IPS-20b (cell line): Measurements from ENCODE around the gene LSM2.
A peak's percentile ranks its signal among the peaks of the same experiment; 100 is the strongest.
"Not testable (repeated sequence)": the region's sequence is repeated elsewhere in the genome, so short reads cannot be mapped to it uniquely, and the experiment has no call there.

Experiments
- H3K27ac ChIP-seq: one replicate; pipeline ENCODE4 v1.5.1; 2013; ENCODE audit warnings: low read length
- H3K27me3 ChIP-seq: 2 replicates; pipeline ENCODE4 v1.6.1; 2013; ENCODE audit warnings: mild to moderate bottlenecking, low read length, inconsistent platforms; ENCODE audit not compliant: insufficient read depth
- H3K36me3 ChIP-seq: 2 replicates; pipeline ENCODE4 v1.6.1; 2013; ENCODE audit warnings: low read depth, mild to moderate bottlenecking, inconsistent platforms, low read length, moderate library complexity; ENCODE audit not compliant: insufficient read depth
- H3K4me1 ChIP-seq: 2 replicates; pipeline ENCODE4 v1.6.1; 2013; ENCODE audit warnings: mild to moderate bottlenecking, control low read depth, inconsistent platforms, low read length, moderate library complexity; ENCODE audit not compliant: insufficient read depth
- H3K4me3 ChIP-seq: 2 replicates; pipeline ENCODE4 v1.5.1; 2013; ENCODE audit warnings: mild to moderate bottlenecking, low read length, inconsistent platforms
- H3K9ac ChIP-seq: 2 replicates; pipeline ENCODE4 v1.6.1; 2013; ENCODE audit warnings: low read depth, mild to moderate bottlenecking, inconsistent platforms, low read length, moderate library complexity
- H3K9me3 ChIP-seq: 2 replicates; pipeline ENCODE4 v1.6.1; 2013; ENCODE audit warnings: mild to moderate bottlenecking, low read depth, low read length, inconsistent platforms; ENCODE audit not compliant: insufficient read depth

LSM2 gene

DNA sequence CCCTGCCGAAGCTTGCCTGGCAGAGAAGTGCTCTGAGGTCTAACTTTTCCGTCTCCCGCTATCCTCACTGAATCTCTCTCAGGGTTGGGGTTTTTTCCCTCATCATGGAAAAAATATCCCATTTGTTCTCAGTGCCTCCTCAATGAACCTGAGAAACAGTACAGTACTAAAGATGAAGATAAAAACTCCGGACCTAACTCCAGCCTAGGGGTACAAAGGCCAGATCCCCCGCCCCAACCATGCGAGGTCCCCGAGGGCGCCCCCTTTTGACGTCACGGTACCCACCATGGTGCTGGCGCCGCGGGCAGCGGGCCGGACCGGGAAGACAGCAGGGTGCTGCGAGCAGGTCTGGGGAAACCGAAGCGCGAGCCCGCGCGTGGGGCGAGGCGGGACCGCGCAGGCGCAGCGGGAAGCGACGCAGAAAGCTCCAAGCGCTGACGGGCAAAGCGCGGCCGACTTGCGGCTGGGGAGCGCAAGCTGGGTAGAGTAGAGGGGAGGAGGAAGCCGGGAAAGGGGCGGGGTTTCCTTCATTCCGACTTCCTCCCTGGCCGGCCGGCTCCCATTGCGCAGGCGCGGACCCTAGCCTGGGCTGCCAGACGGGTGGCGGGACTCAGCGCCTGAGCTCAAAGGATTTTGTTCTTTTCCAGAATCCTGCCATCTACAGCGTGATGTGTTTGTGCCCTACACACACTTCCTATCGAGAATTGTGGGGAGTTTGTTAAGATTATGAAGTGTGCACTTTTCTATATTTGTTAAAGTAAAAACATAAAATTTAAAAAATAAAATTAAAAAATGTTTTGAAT lies at the start of gene LSM2:
Gene LSM2, minus strand, starts transcription at position 497 of the 803 bp plus-strand sequence. Its CDS starts 209 bp downstream, at position 288.
- peak within 1 kb of the TSS; percentile 98 for H3K9ac ChIP-seq
- H3K27me3 ChIP-seq, result no peaks in the 10 kb centered on the region
- H3K4me3 ChIP-seq, result peak within 1 kb of the TSS; percentile 96
- H3K36me3 ChIP-seq, result peaks cover 15% of the 10 kb centered on the region; the same call in 1 of the 2 replicates
- H3K27ac ChIP-seq, result peak within 1 kb of the TSS; percentile 85
- no peaks in the 10 kb centered on the region for H3K9me3 ChIP-seq
- H3K4me1 ChIP-seq, result peaks cover 5% of the 10 kb centered on the region

DNA sequence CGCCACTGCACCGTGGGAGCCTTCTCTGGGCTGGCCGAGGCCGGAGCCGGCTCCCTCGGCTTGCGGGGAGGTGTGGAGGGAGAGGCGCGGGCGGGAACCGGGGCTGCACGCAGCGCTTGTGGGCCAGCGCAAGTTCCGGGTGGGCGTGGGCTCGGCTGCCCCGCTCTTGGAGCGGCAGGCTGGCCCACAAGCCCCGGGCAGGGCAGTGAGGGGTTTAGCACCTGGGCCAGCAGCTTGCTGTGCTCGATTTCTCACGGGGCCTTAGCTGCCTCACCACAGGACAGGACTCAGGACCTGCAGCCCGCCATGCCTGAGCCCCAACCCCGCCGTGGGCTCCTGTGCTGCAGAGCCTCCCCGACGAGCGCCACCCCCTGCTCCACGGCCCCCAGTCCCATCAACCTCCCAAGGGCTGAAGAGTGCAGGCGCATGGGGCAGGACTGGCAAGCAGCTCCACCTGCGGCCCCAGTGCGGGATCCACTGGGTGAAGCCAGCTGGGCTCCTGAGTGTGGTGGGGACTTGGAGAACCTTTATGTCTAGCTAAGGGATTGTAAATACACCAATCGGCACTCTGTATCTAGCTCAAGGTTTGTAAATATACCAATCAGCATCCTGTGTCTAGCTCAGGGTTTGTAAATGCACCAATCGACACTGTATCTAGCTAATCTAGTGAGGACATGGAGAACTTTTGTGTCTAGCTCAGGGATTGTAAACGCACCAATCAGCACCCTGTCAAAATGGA lies 45.4 kb upstream of the LSM2 start:
- H3K27me3 ChIP-seq, H3K9ac ChIP-seq: not testable (repeated sequence)

DNA sequence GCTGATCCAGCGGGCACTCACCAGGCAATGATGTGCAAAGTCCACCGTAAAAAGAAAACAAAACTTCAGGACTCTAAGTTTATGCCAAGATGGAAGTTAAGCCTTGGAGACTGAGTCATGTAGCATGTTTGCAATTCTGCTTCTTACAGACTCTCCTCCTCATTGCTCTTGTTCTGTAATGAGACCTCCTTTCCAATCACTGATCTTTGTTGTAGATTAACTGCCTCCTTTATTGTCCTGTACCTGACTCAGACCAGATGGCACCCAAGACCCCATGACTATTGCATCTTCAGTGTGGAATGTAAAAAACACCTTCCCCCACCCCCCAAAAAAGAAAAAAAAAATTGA lies 44.7 kb upstream of the LSM2 start:
- Histone ChIP-seq H3K36me3 (no peaks in the 10 kb centered on the region), H3K9me3 (peaks cover 3% of the 10 kb centered on the region; the same call in 1 of the 2 replicates), H3K9ac (no peak overlapping the region), H3K4me3 (no peak overlapping the region), H3K27me3 (no peaks in the 10 kb centered on the region), H3K4me1 (no peaks in the 10 kb centered on the region), H3K27ac (no peak overlapping the region)

More for the DNA sequence above, 45.4 kb upstream of the LSM2 start:
- H3K9me3 ChIP-seq, H3K4me1 ChIP-seq, H3K4me3 ChIP-seq, H3K27ac ChIP-seq, H3K36me3 ChIP-seq: not testable (repeated sequence)

DNA sequence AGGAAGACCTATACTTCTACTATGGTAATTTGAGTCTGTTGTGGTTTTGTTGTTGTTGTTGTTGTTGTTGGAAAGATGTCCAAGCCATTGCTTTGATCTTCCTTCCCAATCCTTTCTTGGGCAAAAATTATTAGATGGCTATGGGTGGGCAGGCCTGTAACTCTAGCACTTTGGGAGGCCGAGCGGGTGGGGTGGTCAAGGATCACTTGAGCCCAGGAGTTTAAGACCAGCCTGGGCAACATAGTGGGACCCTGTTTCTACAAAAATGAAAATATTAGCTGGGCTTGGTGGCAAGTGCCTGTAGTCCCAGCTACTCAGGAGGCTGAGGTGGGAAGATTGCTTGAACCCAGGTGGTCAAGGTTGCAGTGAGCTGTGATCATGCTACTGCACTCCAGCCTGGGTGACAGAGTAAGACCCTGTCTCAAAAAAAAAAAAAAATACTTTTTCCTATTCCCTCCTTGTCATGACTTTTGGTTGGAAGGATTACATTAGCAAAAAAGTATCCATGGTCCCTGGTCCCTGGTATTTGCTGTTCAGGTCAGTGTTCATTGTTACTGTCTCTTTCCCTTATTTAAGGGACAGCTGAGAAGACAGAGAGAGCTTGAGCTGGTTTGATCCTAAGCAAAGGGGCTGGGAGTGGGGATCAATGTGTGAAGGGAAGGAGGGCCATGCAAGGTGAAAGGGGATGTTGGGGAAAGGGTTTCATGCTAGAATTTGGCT lies 44.2 kb upstream of the LSM2 start:
- Histone ChIP-seq H3K4me3 (no peak overlapping the region), H3K27me3 (no peaks in the 10 kb centered on the region), H3K9ac (no peak overlapping the region), H3K4me1 (no peaks in the 10 kb centered on the region), H3K9me3 (peaks cover 3% of the 10 kb centered on the region; the same call in 1 of the 2 replicates), H3K36me3 (no peaks in the 10 kb centered on the region), H3K27ac (no peak overlapping the region)

DNA sequence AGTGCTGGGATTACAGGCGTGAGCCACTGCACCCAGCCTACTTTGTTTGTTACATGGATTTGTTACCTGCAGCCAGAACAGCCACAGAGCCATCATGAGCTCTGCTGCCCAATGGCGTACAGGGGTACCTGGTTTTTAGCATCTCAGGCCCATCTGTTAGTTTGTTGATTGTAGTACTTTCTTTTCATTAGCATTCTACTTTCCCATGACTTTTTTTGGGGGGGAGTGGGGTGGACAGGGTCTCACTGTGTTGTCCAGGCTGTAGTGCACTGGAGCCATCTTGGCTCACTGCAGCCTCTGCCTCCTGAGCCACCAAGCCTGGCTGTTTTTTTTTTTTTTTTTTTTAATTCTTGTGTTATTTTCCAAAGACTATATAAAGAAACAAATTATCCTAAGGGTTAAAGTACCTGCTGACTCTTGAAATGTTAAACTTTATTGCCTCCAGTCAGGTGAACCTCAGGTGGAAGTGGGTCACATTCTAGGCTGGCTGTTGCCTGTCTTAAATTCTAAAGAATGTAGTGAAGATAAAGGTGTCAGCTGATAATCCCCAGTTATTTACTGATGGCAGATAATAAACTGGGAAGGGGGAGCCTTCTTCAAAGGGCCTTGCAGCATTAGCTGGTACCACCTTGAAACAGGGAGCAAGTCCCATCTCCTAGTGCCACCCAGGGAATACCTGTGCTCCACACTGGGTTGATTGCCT lies 40.7 kb upstream of the LSM2 start:
- Histone ChIP-seq H3K9me3 (no peaks in the 10 kb centered on the region), H3K4me3 (no peak overlapping the region), H3K36me3 (no peaks in the 10 kb centered on the region), H3K27ac (no peak overlapping the region), H3K27me3 (no peaks in the 10 kb centered on the region), H3K9ac (no peak overlapping the region), H3K4me1 (no peaks in the 10 kb centered on the region)

DNA sequence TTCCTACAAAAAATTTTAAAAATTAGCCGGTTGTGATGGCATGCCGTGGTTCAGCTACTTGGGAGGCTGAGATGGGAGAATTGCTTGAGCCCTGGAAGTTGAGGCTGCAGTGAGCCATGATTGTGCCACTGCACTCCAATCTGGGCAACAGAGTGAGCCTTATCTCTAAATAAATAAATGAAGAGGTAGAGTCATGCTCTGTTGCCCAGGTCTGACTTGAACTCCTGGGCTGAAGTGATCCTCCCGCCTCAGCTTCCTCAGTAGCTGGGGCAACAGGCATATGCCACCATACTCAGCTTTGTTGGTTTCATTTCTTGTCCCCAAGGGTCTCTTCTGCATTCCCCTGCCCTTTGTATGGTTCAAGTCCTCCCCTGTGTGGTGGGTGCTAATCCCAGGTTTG lies 37.7 kb upstream of the LSM2 start:
- H3K27ac ChIP-seq, result no peak overlapping the region
- no peak overlapping the region for H3K9ac ChIP-seq
- peaks cover 14% of the 10 kb centered on the region for H3K36me3 ChIP-seq
- H3K4me1 ChIP-seq, result no peaks in the 10 kb centered on the region
- no peaks in the 10 kb centered on the region for H3K27me3 ChIP-seq
- H3K4me3 ChIP-seq, result no peak overlapping the region
- no peaks in the 10 kb centered on the region for H3K9me3 ChIP-seq

DNA sequence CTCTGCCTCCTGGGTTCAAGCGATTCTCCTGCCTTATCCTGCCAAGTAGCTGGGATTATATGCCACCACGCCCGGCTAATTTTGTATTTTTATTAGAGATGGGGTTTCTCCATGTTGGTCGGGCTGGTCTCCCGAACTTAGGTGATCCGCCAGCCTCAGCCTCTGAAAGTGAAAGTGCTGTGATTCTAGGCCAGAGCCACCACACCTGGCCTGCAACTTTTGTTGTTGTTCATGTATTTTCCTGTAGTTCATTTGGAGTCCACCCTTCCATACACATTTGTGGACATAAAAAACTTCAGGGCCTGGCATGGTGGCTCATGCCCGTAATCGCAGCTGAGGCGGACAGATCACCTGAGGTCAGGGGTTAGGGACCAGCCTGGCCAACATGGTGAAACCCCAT lies 35.3 kb upstream of the LSM2 start:
- H3K36me3 ChIP-seq, result peaks cover 39% of the 10 kb centered on the region
- H3K4me1 ChIP-seq, result peaks cover 8% of the 10 kb centered on the region; the same call in 1 of the 2 replicates
- H3K27me3 ChIP-seq, result no peaks in the 10 kb centered on the region
- H3K9me3 ChIP-seq, result no peaks in the 10 kb centered on the region
- no peak overlapping the region for H3K4me3 ChIP-seq
- no peak overlapping the region for H3K27ac ChIP-seq
- no peak overlapping the region for H3K9ac ChIP-seq

DNA sequence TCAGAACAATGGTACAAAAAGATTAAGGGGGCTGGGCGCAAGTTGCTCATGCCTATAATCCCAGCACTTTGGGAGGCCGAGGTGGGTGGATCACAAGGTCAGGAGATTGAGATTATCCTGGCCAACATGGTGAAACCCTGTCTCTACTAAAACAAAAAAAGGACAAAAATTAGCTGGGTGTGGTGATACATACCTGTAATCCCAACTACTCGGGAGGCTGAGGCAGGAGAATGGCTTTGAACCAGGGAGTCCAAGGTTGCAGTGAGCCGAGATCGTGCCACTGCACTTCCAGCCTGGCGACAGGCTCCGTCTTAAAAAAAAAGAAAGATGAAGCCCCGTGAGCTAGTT lies 33.0 kb upstream of the LSM2 start:
- peaks cover 53% of the 10 kb centered on the region for H3K36me3 ChIP-seq
- not testable (repeated sequence) for H3K9ac ChIP-seq

DNA sequence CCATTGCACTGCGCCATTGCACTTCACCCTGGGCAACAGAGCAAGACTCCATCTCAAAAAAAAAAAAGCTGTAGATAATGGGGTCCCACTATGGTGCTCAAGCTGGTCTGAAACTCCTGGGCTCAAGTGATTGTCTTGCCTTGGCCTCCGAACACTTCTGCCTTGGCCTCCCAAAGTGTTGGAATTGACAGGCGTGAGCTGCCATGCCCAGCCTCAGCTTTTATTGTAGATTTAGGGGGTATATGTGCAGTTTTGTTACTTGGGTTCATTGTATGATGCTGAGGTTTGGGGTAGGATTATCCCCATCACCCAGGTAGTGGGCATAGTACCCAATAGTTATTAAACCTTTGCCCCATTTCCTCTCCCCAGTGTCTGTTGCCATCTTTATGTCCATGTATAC lies 32.2 kb upstream of the LSM2 start:
- H3K4me1 ChIP-seq, result peaks cover 8% of the 10 kb centered on the region; the same call in 1 of the 2 replicates
- no peak overlapping the region for H3K27ac ChIP-seq
- no peaks in the 10 kb centered on the region for H3K27me3 ChIP-seq
- H3K36me3 ChIP-seq, result peaks cover 53% of the 10 kb centered on the region
- H3K4me3 ChIP-seq, result peak overlapping the region; percentile 91; the same call in 1 of the 2 replicates
- no peaks in the 10 kb centered on the region for H3K9me3 ChIP-seq
- H3K9ac ChIP-seq, result no peak overlapping the region

More for the DNA sequence above, 33.0 kb upstream of the LSM2 start:
- not testable (repeated sequence) for H3K9me3 ChIP-seq, H3K27ac ChIP-seq, H3K4me1 ChIP-seq, H3K27me3 ChIP-seq, H3K4me3 ChIP-seq

DNA sequence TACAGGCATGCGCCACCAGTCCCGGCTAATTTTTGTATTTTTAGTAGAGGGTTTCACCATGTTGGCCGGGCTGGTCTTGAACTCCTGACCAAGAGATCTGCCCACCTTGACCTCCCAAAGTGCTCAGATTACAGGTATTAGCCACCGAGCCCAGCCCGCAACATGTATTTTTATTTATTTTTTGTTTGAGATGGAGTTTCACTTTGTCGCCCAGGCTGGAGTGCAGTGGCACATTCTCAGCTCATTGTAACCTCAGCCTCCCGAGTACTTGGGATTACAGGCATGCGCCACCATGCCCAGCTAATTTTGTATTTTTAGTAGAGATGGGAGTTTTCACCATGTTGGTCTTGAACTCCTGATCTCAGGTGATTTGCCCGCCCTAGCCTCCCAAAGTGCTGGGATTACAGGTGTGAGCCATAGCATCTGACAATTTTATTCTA lies 31.4 kb upstream of the LSM2 start:
- not testable (repeated sequence) for H3K4me1 ChIP-seq, H3K27ac ChIP-seq, H3K9me3 ChIP-seq, H3K27me3 ChIP-seq
- Histone ChIP-seq H3K36me3 (peaks cover 53% of the 10 kb centered on the region), H3K9ac (peak overlapping the region; percentile 99; the same call in 1 of the 2 replicates), H3K4me3 (peak overlapping the region; percentile 91)
